CD4-positive, alpha-beta T cell treated with Interleukin-4 for 4 hours (primary cell): ENCODE results near the gene RALGAPA2.

Experiments
- DNase-seq: peaks from one replicate; pipeline ENCODE4 v3.0.0-alpha.2; 2020

Gene RALGAPA2

DNA sequence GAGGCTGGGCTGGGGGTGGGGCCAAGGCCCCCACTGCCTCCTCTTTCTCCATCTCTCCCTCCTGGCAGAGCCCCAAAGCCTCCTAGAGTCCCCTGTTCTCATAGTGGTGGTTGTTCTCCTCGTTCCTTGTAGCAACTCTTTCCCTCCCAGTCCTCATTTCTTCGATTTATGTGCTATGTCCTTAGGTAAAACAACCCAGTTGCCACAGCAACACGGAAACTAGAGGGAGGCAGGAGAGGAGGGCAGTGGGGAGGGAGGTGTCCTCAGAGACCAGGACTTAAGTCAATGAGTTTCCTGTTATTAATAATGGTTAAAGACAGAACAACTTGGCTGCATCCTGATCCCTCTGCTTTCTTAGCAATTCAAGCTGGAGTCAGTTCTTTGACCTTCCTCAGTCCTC is 183.6 kb downstream of the RALGAPA2 start:
- DNase-seq: no peak

DNA sequence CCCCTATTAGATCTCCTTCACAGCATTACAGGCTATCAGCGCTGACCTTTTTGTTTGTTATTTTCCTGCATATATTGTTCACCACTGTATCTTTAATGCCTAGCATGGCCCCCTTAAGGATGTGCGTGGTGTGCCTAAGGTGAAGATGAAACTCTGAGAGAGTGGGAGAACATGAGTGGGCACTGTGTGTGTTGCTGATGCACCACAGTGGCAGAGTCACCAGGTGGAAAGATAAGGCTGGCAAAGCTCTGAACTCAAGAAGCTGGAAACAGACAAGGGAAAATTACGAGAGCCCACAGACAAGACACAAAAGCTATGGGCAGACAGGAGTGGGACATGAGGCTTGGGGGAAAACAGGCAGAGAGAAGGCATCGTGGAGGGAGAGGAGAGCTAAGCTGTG is 184.8 kb downstream of the RALGAPA2 start:
- DNase-seq: no peak

DNA sequence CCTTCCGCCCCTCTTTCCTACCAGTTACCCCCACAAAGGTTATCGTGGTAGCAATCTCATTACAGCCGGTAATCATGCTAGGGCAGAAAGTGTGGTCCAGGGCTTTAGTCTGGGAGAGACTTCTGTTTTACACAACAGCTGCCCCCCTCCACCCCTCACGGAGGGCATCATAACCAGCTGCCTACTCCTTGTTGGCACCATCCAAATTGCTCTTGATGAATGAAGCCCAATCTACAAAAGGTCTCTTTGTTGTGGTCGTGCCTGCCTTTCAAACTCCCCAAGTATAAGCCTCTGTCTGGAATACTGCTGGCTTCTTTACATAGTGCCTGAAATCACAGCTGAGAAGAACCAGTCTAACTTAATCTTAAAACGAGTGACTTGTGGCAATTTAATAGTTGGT is 186.7 kb downstream of the RALGAPA2 start:
- no peak for DNase-seq

DNA sequence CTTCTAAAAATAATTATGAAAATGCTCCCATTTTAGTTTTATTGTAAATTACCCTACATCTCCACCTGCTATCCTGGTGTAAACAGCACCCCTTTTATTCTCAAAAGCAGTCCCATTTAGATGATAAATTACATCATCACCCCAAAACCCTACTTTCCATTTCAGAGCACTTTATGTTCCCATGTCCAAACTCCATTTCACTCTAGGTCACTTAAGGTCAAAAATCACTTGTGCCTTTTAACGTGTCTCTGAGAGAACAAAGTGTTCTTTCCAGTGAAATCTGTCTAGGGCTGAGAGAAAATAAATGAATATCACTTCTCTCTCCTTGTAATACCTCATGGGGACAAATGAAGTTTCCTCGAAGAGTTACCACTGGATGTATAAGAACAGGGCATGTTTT is 187.2 kb downstream of the RALGAPA2 start:
- DNase-seq: no peak

DNA sequence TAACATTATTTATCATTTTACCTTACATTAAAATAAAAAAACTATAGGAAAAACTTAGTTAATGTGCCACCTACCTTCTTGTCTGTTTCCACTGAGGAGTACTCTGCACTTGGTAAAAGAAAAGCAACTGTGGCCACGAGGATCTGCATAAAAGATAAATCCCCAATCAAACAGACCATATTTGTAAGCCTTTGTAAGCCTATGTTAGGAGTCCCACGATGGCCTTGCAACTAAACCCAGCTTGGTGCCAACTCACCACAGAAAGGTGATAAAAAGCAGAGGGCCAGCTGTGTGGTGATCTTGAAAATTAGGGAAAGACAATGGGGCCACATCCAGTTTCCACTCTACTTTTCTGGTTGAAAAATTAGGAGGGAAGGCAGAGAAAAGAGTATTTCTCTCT is 187.7 kb downstream of the RALGAPA2 start:
- no peak for DNase-seq

DNA sequence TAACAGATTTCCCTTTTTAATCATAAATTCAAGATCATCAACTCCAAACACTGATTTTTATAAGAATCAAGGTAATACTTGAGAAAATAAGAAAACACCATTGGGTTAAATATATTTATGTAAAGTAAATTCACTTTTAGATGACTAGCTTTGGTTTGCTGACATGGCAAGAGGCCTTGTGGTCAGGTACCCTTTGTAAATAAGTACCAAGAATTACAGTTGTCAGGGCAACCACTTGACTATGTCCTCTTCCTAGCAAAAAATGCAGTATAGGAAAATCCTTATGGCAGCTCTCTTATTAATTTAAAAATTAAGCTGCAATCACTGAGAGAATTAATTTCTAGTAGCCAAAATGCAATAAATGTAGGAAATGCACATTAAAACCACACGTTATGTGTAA is 190.7 kb downstream of the RALGAPA2 start:
- no peak for DNase-seq

DNA sequence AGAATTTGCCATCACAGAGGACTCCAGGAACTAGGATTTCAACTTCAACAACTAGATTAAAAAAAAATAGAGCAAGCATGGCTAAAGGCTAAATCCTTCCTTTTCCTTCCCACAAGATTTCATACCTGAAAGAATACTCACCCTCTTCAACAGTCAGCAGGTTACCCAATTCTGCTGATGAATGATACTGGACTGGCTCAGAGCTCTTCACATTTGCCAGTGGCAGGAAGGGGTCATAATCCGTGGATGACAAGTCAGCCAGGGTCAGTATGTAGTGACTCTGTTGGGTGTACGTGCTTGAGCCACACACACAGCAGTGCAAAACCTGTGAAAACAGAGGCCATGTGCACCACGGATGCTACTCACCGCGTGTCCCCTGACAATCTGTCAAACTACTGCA is 191.7 kb downstream of the RALGAPA2 start:
- DNase-seq: no peak

DNA sequence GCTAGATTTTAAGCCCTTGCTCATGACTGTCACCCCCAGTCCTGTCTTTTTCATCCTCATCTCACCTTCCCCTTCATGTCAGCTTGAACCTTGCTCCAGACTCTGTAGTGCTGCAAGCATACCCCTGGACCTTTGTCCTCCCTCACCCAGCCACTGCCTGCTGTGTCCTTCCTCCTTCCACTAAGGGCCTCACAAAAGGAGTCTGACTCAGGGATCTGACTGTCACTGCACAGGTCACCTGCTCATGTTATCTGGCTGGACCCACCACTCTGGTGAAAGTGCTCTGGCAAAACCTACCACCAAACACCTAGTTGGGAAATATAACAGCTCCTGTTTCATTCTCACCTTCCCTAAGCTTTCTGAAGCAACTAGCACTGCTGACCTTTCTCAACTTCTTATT is 193.2 kb downstream of the RALGAPA2 start:
- no peak for DNase-seq

DNA sequence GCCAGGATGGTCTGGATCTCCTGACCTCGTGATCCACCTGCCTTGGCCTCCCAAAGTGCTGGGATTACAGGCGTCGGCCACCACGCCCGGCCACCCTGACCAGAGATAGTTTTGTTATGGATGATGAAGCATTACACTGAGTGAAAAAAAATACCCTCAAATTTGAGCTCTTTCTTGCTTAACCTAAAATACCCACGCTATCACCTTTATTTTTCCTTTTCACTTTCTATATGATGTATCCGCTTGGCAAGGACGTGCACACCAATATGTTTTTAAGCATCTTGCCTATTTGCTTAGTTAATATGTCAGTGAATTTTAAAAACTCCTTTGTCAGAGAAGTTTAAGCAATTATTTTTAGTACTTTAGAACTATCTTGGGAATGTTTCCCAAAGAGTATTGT is 194.2 kb downstream of the RALGAPA2 start:
- DNase-seq: no peak

DNA sequence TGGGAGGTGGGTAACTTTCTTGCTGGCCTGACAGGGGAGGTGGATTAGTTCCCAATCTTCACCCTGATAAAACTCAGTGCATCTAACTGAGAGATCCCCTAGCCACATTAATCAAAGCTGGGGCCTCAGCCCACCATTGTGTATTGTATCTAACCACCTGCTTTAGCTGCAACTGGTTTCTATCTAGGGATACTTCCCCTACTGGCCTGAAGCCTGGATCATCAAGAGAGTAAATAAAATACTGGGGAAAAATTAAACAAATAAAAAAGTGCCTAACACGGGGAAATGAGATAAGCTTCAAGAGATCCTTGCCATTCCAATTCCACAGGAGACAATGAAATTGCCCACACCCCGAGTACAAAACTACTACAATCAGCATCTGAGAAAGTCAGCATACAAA is 195.1 kb downstream of the RALGAPA2 start:
- no peak for DNase-seq

DNA sequence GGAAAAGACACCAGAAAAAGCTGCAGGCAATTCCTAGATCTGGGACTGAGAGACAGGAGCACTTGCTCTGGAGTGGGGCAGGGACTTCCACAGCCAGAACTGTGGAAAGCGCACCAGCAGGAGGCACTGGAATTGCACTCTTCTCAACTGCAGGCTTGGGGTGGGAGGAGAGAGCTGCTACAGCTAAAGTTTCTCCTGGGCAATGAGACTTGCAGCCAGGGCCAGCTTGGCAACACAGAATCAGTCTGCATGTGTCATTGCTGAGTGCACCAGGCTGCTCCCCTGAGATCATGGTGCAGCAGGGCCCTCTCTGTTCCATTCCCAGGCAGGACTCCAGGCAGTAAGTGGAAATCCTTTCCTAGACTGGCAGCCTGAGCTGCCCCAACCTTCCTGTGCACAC is 198.7 kb downstream of the RALGAPA2 start:
- no peak for DNase-seq

DNA sequence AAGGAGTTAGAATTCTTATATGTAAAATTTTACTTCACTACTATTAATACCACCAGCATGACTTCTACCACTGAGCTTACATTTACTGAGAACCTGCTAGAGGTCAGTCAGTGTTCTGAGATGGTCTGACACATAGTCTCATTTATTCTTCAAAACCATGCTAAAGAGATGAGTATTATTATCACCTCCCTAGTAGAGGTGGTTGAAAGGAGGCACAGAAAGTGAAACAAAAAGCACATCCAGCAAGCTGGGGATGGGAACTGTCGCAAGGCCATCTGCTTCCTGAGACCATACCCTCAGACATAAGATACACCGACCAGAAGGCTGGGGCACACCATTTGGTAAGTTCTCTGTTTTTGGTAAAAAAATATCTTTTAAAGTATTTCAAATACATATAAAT is 206.9 kb downstream of the RALGAPA2 start:
- DNase-seq: no peak

DNA sequence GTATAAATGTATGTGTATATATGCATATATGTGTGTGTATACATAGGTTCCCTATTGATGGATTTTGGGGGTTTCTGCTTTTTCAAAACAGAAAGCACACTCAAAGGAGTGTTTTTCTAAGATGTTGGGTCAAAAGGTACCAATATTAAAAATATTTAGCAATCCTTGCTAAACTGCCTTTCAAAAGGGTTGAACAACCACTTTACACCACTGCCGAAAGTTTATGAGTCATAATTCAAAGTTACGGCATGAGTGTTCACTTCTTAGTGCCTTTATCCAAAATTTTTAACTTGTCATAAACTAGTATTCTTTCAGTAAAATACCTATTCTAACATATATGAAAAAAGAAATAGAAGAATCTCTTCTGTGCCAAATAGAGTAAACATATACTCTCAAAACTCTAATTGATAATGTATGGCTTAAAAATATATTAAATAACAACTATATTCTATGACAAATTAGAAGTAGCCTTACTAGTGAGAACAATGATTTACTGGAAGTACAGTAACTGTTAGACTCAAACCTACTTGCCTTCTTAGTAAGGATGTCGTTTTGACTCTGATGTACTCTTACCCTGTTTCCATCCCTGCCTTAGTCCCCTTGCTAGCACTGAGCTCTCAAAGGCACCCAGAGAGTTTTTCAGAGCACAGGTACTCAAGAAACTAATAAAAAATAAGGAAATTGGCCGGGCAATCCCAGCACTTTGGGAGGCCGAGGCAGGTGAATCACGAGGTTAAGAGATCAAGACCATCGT is 208.5 kb downstream of the RALGAPA2 start:
- DNase-seq: no peak

DNA sequence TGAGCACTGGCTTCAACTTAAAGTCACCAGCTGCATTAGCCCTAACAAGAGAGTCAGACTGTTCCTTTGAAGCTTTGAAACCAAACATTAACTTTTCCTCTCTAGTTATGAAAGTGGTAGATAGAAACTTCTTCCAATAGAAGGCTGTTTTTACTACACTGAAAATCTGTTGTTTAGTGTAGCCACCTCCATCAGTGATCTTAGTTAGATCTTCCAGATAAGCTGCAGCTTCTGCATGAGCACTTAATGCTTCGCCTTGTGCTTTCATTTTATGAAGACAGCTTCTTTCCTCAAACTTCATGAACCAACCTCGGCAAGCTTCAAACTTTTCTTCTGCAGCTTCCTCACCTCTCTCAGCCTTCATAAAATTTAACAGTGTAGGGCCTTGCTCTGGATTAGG is 211.3 kb downstream of the RALGAPA2 start:
- no peak for DNase-seq

DNA sequence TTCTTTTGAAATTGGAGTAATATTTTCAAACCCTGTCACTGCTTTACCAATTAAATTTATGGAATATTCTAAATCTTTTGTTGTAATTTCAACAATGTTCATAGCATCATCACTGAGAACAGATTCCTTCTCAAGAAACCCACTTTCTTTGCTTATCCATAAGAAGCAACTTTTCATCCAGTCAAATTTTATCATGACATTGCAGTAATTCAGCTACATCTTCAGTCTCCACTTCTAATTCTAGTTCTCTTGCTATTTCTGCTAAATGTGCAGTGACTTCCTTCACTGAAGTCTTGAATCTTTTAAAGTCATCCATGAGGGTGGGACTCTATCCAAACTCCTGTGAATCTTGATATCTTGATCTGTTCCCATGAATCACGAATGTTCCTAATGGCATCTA is 212.1 kb downstream of the RALGAPA2 start:
- no peak for DNase-seq

DNA sequence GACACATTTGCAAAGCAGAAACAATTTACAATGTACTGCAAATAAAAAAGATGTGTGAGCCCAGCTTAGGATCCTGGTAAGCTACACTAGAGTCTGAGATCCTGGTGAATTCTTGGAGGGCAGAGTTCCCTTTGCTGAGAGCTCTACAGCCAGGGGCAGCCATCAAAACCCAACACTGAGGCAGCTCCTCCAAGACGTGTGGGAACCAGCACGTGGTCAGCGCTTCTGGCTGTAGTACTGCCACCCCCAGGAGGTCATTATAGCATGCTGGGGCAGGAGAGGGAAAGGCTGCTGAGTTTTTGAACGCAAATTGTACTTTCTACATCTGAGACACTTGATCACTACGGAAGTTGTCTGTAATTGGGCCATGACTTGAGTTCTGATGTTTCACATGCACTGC is 213.0 kb downstream of the RALGAPA2 start:
- no peak for DNase-seq

DNA sequence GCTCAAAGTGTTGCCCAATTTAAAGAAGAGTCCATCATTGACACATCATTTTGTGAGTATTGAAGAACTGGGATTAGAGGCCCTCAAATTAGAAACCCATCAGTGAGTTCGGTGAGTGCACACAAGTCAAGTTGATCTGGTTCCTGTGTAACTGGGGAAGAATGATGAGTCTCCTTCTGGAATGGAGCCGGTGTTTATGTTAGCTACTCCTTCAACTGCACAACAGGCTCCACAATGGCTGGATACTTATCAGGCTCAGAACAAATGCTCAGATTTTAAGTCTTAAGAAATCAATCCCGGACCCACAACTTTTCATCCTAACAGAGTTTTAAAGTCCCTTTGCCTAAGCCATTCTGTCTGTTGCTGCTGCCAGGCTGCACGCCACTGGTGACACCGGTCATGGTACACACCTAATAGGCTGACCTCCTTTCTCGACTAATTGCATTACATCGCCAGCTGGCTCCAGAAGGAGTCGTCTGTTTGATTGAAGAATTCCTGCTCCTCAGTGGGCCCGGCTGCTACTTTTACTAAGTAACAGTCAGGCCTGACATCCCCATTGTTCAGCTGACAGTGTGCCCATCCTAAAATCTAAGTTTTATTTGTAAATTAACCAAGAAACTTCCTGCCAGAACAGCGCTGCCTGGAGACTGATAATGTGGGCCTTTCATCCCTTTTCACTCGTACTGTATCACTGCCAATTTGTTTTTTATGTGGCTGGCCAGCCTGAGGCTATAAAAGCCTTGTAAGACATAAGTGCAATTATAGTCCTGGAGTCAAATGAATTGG is 214.2 kb downstream of the RALGAPA2 start:
- DNase-seq: no peak

DNA sequence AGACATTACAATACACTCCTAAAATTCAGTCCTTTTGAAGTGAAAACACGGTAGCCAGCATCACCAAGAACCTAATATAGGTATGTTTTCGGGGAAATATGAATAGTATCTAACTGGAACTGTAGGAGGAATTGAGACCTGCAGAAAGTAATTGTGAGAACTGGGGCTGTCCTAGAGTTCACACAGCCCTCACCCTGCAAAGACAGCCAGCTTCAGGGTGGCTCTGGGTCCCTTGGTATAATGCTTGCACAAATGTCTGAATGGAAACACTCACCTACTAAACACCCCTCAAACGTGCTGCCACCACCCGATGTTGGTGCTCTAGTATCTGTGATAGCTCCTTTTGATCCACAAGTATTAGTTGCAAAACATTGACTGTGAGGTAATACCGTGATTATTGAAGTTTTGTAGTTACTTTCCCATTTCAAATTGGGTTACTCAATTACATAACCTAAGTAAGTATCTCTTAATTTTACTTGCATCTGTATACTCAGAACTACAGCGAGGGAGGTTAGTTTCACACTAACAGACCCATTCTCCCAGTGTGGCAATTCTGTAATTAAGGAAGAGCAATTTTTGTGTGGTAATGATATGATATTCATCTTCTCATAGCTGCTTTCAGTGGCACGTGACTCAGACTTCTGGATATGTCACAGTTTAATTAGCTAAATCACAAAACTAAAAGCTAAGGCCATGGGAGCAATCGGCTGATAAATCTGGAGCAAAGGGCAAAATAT is 215.0 kb downstream of the RALGAPA2 start:
- no peak for DNase-seq

DNA sequence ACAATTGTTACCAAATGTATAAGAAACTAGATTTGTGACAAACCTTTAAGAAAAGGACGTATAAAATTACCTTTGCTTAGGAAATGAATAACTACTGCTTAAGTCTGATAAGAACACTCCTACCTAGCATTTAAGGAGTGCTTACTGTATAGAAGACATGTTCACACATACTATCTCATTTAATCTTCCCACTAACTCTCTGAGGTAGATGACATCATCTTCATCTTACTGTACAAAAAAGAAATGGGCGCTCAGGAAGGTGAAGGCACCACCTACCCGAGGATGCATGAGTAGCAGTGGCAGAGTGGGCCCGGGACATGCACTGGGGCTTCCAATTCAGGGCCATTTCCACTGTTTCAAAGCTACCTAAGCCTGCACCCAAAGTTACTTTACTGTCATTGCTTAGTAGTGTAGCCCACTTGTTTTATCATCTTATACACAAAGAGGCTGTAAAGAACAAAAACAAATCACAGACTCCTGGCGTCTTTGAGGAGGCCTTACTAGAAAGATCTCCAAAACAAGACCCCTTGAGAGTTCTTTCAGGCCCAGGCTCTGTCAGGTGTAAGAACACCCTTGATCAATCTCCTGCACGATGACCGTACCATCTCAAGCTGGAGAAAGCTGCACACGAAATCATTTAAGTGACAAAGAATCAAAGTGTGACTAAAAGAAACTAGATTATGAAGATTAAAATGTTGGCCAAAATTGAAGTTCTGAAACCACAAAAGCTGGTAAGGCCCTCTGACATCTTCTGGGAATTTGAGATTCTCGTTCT is 216.5 kb downstream of the RALGAPA2 start:
- DNase-seq: no peak

DNA sequence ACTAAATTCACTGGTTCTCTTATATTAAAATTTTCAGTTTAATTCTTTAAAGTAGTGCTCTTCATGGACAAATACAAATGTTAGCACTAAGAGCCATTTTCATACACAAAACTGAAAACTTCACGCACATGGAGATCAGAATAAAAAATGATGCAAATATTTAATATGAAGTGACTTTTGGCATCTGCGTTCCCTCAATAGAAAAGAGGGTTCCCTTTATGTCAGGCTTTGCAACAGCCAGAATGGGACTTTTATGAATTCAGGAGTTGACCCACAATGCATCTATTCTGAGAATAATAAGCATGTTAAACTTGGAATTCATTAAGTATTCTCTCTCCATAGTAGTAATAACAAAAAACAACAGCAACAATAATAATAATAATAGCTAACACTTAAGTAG is 218.7 kb downstream of the RALGAPA2 start:
- DNase-seq: no peak

DNA sequence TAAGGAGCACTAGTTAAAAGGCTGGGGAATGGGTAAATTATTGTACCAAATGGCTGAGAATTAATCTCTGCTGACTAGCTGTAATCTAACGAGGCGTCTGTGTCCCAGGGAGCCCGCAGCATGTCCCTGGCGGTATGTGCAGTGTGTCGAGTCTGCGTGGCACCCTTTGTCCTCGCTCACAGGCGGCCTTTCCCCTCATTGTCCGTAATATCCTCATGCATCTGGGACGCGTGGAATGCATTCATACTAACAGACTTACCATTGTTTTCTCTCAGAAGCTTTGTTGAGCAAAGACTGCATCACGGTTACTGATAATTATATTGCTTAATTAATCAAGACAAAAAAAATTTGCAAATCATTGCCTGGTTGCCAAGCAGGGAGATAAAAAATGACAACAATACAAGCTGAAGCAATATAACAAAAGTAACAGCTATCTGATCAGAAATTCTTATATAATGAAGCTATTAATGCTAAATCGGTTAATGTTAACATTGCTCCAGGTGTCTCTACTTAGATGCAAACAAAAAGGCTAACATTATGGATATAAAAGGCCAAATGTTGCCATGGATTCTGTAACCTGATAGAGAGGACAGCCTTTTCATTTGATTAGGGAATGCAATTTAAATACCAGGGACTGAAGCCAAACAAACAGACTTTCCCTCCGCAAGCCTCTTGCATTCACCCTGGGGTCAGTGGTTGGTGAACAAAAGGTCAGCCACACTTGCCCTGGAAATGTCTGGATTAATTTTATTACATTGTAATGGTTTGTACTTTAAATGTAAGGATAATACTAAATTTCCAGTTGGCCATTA is 219.7 kb downstream of the RALGAPA2 start:
- no peak for DNase-seq

DNA sequence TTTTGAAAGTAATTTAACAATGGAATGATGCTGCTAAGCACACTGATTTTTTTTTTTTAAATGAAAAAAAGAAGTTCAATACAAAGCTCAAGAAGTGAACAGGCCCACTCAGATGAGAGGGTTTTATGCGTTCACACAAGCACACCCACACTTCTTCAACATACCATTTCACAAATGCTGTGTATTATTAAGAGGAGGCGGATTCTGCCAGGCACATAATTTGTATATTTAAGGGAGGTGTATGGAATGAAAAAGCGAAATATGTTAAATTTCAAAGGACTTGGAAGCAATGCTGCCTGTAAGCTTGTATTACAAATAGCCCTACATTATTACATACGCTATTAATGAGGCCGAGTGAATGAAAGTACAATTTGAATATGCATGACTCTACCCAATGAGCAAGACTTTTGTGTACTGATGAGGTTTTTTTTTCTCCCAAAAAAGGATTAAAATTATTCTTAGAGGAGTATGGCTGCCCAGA is 220.6 kb downstream of the RALGAPA2 start:
- no peak for DNase-seq
